Spinal cord (tissue), 10 donors: ENCODE measurements around the gene TMEM109. TPM values are rescaled to one million over a fixed set of nuclear protein-coding genes. Genes with fewer than 3 reads are reported as not detected.

Experiments used
- DNase-seq, 6 donors: peaks; one replicate each; pipeline versions ENCODE4 v3.0.0 to v3.0.0-alpha.2; 2013 to 2015; ENCODE audit warnings: low spot score in 6 of 6, low read depth in 4 of 6
- H3K27ac ChIP-seq: one replicate; pipeline ENCODE4 v1.5.1; 2013; ENCODE audit warnings: low read depth, low read length, control low read depth
- H3K27me3 ChIP-seq: one replicate; pipeline ENCODE4 v1.6.1; 2013; ENCODE audit warnings: low read length; ENCODE audit not compliant: control insufficient read depth, insufficient read depth
- H3K36me3 ChIP-seq: one replicate; pipeline ENCODE4 v1.6.1; 2013; ENCODE audit warnings: low read length; ENCODE audit not compliant: control insufficient read depth, insufficient read depth
- H3K4me1 ChIP-seq: one replicate; pipeline ENCODE4 v1.6.1; 2013; ENCODE audit warnings: low read length; ENCODE audit not compliant: control insufficient read depth, insufficient read depth
- H3K4me3 ChIP-seq: one replicate; pipeline ENCODE4 v1.5.1; 2013; ENCODE audit warnings: low read depth, low read length, control low read depth
- H3K9me3 ChIP-seq: one replicate; pipeline ENCODE4 v1.6.1; 2013; ENCODE audit warnings: low read length; ENCODE audit not compliant: control insufficient read depth, insufficient read depth
- WGBS: methylation state at CpG from one replicate; pipeline ENCODE4 v1.1.5; 2013; ENCODE audit warnings: missing lambda C conversion rate; ENCODE audit not compliant: insufficient coverage; 5-methylcytosine and 5-hydroxymethylcytosine counted together
- polyA plus RNA-seq, 2 donors: library from polyadenylated mRNA; unstranded; fragments of 120-200 nt; gene quantifications; one replicate each; pipeline ENCODE4 v1.2.1, GENCODE V29; 2013; ENCODE audit not compliant: insufficient read length in 2 of 2
- total RNA-seq, 2 donors: library from RNA; depleted of rRNA in 1 of 2; stranded (reverse); fragments of 120-200 nt in 1 of 2; fragments of >200 nt in 1 of 2; gene quantifications; one replicate each; pipeline versions ENCODE4 v1.2.3 to v1.2.4, GENCODE V29; 2013 to 2014
- donor health status: healthy.

The TMEM109 gene
- total and polyA plus RNA-seq, 4 donors: 33.5 to 44.7 (median 37.3) TPM

DNA sequence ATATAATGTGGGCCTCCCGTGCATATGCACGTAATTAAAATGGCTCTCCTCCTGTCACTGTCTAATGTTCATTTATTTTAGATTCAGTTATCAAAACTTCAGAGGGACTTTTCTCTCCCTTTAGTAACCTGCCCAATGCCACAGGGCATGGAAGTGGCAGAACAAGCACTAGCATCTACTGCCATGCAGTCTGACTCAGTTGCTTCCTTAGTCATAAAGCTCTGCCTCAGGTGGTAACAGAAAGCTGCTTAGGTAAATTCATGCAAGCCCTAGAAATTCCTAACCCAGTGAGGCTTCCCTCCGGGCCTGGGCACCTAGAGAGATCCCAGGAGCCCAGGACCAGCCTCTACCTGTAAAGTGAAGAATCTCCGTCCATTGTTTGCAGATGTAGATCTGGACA, 16.5 kb upstream of the TMEM109 start:
- peaks cover 55% of the 10 kb centered on the region for H3K36me3 ChIP-seq
- DNase-seq: no peak
- H3K4me3 ChIP-seq: no peak overlapping the region
- no peaks in the 10 kb centered on the region for H3K9me3 ChIP-seq
- no peaks in the 10 kb centered on the region for H3K4me1 ChIP-seq
- 90% methylated on average over 2 of the region's 4 CpGs for WGBS
- H3K27ac ChIP-seq: no peak overlapping the region
- H3K27me3 ChIP-seq: no peaks in the 10 kb centered on the region

DNA sequence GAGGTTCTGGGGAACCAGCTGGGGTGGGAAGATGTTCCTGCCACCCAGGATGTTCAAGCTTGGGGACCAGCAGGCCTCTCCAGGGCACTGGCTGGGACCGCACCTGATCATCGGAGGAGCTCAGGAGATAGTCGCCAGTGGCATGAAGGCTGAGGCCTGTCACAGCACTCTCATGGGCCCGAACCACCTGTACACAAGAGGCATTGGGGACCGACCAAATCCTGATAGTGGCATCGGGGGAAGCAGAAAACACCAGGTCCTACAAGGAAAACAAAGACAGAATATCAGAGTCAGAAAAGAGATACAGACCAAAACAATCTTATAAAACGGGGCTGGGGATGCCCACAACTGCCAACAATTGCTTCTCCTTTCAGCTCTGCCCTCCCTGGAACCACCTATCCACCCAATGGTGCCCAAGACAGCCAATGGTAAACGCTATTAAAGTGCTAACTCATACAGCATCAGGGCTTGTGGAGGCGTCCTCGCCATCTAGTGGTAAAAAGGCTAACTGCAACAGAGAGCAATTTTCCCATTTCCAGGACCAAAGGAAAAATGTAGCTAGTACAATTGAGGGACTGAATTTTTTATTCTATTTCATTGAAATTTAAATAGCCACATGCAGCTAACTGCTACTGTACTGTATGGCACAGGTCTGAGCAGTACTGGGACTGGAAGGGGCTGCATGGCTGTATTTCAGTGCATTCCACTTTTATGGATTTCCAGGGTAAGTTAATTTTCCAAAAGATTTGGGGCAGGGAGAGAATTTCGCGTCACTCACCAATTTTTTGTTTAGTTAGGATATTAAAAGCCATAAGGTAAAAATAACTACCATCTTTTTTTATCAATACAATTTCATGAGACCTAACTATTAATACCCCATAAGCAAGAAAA, 14.7 kb upstream of the TMEM109 start:
- WGBS: 70% methylated on average over 8 of the region's 12 CpGs
- Histone ChIP-seq H3K9me3 (no peaks in the 10 kb centered on the region), H3K36me3 (peaks cover 54% of the 10 kb centered on the region), H3K27ac (no peak overlapping the region), H3K27me3 (no peaks in the 10 kb centered on the region), H3K4me1 (no peaks in the 10 kb centered on the region), H3K4me3 (no peak overlapping the region)
- DNase-seq: peak in 3 of 6 donors; percentile 60 to 89 (median 82)

DNA sequence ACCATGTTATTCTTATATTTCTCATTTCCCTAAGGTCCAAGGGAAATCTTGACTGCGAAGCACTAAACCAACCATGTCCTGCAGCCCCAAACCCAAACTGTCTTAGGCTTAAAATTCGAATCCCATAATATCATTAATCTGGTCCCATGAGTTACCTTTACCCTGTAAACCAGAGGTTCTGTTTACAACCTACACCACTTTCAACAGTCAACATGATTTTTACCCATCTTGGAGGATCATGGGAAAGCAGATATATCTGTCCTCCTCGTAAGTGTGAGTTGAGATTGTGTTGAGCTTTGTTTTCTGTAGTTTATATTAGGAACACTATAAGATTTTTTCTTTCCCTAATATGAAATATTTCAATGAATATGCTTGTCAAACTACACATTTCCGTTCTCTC, 14.0 kb upstream of the TMEM109 start:
- DNase-seq: no peak
- H3K27me3 ChIP-seq: no peaks in the 10 kb centered on the region
- no peak overlapping the region for H3K27ac ChIP-seq
- peaks cover 53% of the 10 kb centered on the region for H3K36me3 ChIP-seq
- H3K9me3 ChIP-seq: no peaks in the 10 kb centered on the region
- WGBS: no CpG with 5 or more reads among the region's 4 CpGs
- H3K4me1 ChIP-seq: no peaks in the 10 kb centered on the region
- H3K4me3 ChIP-seq: no peak overlapping the region

DNA sequence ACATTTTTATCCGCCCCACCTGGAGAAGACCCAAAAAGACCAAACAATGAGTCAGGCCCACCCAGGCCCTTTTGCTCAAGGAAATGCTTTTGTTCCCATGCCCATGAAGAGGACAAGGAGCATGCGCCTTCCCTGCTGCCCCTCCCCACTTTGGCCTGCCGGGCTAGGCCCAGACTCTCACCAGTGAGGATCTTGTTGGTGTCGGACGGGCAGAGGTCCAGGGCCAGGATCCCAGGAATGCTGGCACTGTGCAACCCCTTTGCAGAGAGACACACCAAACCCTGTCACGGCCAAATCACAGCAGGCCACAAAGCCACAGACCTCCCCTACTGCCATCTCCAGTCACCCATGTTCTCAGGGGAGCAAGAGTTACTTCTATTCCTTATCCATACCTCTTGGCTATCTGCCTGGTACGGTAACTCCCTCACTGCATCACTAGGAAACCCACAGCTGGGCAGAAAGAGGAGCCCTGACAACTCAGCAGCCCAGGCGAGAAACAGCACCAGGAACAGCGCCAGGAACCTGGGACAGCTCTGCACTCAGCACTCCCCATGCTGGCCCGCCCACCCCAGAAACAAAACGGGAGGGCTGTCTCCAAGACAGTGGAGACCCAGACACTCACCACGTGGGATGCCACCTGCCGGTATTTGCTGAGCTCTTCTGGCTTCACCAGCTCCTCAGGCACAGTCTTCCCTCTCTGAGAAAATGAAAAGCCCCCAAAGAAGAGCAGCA, 13.1 kb upstream of the TMEM109 start:
- Histone ChIP-seq H3K27me3 (no peaks in the 10 kb centered on the region), H3K36me3 (peaks cover 50% of the 10 kb centered on the region), H3K9me3 (no peaks in the 10 kb centered on the region), H3K4me1 (peaks cover 6% of the 10 kb centered on the region), H3K27ac (no peak overlapping the region), H3K4me3 (no peak overlapping the region)
- DNase-seq: peak in 1 of 6 donors; percentile 29
- 81% methylated on average over 13 of the region's 13 CpGs for WGBS

DNA sequence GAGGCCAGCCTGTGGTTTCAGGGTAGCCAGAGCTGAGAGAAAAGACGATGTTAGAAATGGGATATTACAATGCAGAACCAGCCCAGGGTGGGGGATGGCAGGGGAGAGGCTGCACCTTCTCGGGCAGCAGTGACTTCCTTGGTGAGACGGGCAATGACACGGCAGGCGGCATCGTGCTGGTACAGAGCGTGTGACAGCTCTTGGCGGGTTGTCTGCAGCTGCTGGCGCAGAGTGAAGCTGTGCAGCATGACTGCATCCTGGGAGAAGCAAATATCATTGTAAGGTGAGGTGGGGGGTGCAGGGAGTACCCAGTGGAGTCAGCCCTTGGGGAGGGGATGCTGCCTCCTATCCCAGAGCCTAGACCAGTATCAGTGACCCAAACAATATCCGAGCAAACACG, 11.3 kb upstream of the TMEM109 start:
- Histone ChIP-seq H3K27me3 (no peaks in the 10 kb centered on the region), H3K4me1 (peaks cover 6% of the 10 kb centered on the region), H3K9me3 (no peaks in the 10 kb centered on the region), H3K36me3 (peaks cover 45% of the 10 kb centered on the region), H3K27ac (no peak overlapping the region), H3K4me3 (no peak overlapping the region)
- 96% methylated on average over 11 of the region's 11 CpGs for WGBS
- DNase-seq: no peak

DNA sequence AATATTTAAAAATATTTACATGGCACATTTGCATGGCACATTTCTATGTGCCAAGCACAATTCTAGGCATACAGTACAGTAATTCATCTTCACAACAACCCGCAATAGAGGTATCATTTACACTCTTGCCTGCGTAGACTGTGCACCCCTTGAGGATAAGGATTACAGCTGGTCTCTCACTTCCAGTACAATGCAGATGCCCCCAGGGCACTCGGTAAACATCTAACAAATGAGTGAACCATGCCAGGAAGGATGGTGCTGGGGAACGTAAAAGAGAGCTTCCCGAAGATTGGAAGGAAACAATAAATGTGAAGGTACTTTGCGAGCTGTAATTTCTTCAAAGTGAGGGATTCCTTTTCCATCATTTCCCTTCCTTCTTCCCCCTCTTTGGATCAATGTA, 8.9 kb upstream of the TMEM109 start:
- H3K36me3 ChIP-seq: peaks cover 30% of the 10 kb centered on the region
- DNase-seq: peak in 1 of 6 donors; percentile 7
- H3K27me3 ChIP-seq: peaks cover 2% of the 10 kb centered on the region
- H3K4me3 ChIP-seq: peak overlapping the region; percentile 58
- H3K9me3 ChIP-seq: no peaks in the 10 kb centered on the region
- peaks cover 6% of the 10 kb centered on the region for H3K4me1 ChIP-seq
- no CpG with 5 or more reads among the region's 6 CpGs for WGBS
- H3K27ac ChIP-seq: no peak overlapping the region

DNA sequence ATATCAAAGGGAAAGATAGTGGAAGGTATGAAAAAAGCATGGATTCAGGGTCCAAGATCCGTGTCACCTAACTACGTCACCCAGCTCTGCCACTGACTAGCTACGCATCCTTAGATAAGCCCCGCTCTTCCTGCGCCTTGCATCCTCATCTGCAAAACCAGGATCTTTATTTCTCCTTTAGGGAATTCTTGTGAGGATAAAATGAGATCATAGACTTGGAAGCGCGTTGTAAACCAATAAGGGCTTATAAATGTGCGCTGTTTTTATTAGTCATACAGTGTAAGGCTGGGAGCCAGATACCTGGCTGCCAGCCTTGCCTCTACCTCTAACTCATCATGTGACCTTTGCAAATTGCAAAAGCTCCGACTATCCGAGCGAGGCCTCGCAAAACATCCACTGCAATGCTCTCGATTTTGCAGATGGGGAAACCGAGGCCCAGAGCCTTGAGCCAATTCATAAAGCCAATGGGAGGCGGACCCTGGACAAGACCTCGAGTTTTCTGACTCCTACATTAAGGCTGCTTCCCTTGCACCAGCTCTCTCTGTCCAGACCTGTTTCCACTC, 8.3 kb upstream of the TMEM109 start:
- H3K36me3 ChIP-seq: peaks cover 25% of the 10 kb centered on the region
- peak in 1 of 6 donors; percentile 51 for DNase-seq
- WGBS: 0% methylated on average over 9 of the region's 16 CpGs
- no peaks in the 10 kb centered on the region for H3K9me3 ChIP-seq
- peak overlapping the region; percentile 25 for H3K27ac ChIP-seq
- peak overlapping the region; percentile 58 for H3K4me3 ChIP-seq
- peaks cover 6% of the 10 kb centered on the region for H3K4me1 ChIP-seq
- peaks cover 3% of the 10 kb centered on the region for H3K27me3 ChIP-seq

DNA sequence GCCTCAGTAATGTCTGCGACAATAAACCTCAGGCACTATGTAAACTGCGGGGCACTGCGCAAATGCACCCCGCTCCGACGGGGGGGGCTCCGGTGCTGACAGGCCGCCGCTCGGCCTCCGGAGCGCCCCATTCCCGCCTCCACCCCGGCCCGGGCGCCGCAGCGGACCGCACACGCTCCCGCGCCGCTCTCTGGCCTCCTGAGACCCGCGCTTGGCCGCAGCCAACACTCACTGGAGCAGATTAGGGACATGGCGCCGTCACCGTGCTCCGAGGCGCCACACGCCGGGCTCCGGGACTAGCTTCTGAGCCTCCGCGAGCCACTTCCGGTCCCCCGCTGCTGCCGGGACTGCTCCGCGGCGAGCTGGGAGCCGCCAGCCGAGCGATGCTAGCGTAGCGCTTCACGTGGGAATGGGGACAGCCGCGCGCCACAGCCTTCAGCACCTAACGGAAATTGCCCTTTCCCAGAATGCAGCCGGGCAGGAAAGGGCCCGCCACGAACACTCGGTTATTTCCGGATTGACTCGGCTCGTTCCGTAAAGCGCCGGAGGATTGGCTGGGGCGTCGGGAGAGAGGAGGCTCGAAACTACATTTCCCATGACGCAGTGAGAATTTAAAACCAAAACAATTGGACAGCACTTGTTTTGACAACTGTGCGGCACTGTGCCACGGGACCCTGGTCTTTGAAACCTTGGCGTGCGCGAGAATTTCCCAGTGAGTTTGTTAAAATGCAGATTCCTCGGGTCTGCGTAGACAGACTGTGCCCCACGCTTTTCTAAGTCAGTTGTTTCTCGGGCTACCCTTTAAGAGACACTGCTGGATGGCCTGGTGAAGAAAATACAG, 7.6 kb upstream of the TMEM109 start, which contains the start of gene PRPF19:
Gene PRPF19 (minus strand): TSS at position 454 of the 841 bp plus-strand sequence. CDS start 203 bp downstream, at position 251.
- Histone ChIP-seq H3K27me3 (peaks cover 3% of the 10 kb centered on the region), H3K4me1 (peaks cover 6% of the 10 kb centered on the region), H3K9me3 (no peaks in the 10 kb centered on the region), H3K4me3 (peak within 1 kb of the TSS; percentile 58), H3K36me3 (peaks cover 18% of the 10 kb centered on the region), H3K27ac (peak within 1 kb of the TSS; percentile 80)
- peak; percentile 94 to 100 (median 98) for DNase-seq
- WGBS: 0% methylated on average over 75 of the region's 75 CpGs

DNA sequence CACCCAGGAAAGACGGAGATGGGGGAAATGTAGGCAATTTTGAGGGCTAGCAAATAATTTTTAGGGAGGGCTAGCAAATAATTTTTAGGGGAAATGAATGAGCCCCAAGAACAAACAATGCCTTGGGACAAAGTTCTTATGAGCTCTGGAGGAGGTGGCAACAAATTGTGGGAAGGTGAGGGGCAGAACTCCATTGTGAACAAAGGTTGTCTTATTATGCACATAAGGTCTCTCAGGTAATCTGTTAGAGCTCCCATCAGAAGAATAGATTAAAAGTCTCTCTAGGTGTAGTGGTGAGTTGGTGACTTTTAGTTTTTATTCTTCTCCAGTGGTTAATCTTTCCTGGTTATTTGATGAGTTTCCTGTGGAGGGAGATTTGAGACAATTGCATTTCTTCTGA, 5.2 kb upstream of the TMEM109 start:
- no peak for DNase-seq
- H3K4me1 ChIP-seq: peaks cover 17% of the 10 kb centered on the region
- 0% methylated on average over 1 of the region's 1 CpG for WGBS

More for the DNA sequence above, 5.2 kb upstream of the TMEM109 start:
- Histone ChIP-seq H3K27ac (no peak overlapping the region), H3K36me3 (peaks cover under 1% of the 10 kb centered on the region), H3K27me3 (peaks cover 3% of the 10 kb centered on the region), H3K4me3 (no peak overlapping the region), H3K9me3 (no peaks in the 10 kb centered on the region)
